GDM1 (cell line): ENCODE results near the gene FBXO31.

Experiments
- DNase-seq: peaks from one replicate; lab custom pipeline; 2025; lab: John Stamatoyannopoulos, UW

Gene FBXO31, protein sequence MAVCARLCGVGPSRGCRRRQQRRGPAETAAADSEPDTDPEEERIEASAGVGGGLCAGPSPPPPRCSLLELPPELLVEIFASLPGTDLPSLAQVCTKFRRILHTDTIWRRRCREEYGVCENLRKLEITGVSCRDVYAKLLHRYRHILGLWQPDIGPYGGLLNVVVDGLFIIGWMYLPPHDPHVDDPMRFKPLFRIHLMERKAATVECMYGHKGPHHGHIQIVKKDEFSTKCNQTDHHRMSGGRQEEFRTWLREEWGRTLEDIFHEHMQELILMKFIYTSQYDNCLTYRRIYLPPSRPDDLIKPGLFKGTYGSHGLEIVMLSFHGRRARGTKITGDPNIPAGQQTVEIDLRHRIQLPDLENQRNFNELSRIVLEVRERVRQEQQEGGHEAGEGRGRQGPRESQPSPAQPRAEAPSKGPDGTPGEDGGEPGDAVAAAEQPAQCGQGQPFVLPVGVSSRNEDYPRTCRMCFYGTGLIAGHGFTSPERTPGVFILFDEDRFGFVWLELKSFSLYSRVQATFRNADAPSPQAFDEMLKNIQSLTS

DNA sequence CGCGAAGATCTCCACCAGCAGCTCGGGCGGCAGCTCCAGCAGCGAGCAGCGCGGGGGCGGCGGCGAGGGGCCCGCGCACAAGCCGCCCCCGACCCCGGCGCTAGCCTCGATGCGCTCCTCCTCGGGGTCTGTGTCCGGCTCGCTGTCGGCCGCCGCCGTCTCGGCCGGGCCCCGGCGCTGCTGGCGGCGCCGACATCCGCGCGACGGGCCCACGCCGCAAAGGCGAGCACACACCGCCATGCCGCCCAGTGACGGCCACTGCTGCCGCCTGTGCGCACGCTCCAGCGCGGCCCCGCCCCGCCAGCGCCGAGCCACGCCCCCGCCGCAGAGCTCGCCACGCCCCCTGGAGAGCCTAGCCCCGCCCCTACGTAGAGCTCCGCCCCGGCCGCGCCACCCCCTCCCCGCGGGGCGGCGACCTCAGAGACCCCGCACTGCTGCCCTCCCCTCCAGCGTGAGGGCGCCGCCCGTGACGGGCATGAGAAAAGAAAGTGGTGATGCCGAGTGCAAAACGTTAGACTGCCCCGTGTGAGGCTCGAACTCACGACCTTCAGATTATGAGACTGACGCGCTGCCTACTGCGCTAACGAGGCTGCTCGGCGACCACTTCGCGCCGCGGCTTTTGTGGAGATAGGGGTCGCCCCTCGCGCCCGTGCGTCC, at the start of gene FBXO31:
Gene FBXO31, minus strand, starts transcription at position 272 of the 657 bp plus-strand sequence. Its CDS starts 32 bp downstream, at position 240.
- DNase-seq, result peak; percentile 65

DNA sequence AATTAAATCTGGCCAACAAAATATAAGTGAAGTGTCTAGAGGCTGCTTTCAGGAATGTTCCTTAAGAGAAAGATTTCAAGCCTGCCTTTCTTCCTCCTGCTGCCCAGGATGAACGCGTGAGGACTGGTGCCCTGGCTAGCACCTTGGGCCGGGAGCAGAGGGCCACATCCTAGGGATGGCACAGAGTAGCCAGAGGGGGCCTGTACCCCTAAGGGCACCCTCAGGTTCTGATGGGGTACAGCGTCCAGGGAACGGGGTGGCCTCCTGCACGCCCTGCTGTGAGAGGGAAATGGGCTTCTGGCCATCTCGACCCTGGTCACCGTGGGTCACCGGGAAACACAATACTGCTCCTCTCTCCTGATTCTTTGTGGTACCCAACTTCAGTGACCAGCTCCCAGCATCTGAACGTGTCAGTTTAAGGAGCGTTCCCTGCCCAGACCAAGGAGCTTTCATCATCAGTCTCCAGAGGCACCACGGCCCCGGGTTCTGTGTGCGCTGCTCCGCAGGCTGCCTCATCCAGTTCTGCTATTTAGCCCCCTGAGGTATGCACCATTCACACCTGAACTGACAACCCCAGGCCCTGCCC, 48.8 kb upstream of the FBXO31 start:
- DNase-seq, result no peak

DNA sequence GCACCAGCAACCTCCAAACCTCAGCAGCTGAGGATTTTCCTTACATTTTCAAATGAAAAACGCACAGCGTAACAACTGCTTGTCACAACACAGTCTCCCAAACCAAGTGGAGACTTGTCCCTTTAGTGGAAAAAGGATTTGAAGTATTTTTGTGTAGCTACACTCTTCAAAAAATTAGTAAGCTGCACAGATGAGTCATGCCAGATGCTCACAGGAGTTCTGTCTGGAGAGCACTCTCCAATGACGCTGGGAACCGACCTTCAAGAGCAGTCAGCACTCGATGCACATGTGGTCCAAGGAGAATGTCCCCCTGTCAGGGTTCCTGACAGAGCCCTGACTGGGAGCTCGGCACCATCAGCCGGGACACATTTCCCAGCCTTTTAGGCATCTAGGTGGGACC, 48.4 kb upstream of the FBXO31 start:
- no peak for DNase-seq

DNA sequence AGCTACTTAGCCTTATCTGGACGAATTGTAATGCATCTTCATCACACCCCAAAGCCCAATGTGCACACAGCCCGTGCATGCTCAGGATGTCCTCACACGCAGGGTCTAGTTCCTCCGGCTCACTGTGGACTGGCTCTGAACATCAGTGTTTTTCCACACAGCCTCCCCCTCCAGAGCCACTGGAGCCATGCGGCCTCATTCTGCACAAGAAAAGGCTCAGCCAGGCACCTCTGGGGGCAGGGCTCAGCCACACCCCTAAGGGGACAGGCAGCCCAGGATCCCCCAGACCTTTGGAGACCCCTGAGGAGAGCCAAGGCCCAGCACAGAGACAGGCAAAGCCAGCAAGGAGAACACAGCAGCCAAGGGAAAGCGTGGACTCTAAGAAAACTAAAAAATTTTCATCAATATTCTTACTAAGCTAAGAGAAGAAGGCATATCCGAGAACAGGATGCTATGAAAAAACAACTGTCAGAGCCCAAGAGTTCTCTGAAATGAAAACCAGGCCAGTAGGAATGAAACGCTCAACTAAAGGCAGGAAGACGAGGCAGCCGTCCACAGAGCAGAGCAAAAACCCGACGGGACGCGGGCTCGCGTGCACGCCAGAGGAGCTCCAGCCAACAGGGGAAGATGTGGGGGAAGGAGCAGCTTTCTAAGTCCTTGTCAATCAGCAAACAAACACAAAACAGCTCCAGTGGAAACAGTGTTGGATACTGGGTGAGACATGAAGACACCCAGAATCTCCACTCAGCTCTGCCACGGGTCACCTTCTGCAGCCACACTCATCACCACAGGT, 43.0 kb upstream of the FBXO31 start:
- DNase-seq, result no peak

DNA sequence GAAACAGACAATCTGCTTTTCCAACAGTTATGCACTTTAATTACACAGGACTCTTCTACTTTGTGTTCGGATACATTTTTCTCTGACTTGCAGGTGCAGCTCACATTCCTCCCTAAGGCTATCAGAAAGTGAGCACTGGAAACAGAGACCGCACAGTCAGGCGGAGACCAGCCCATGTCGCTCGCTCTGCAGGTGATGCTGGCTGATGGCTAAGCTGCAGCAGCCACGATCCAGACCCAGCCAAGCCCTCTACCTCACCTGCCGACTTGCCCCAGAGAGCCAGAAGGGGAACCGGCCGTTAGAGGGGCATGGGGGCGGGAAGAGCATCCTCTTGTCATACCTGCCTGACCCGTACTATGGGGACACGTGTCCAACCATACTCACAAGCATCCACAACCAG, 42.4 kb upstream of the FBXO31 start:
- DNase-seq, result no peak

DNA sequence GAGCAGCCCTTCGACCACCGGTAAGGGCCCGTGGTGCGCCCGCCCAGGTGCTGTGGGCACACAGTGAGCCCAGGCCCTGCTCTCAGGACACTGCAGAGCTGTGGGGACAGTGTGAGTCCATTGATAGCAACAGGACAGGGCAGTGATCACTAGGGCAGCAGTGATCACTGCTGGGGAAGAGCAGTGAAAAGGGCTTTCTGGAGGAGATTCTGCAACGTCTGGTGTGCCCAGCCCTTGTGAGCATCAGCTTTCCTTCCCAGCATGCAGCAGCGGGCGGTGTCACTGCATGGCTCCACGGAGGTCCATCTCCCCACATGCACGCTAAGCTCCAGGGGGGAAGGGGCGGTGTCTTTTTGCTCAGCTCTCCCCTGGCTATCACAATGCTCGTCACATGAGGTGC, 40.7 kb upstream of the FBXO31 start:
- no peak for DNase-seq

DNA sequence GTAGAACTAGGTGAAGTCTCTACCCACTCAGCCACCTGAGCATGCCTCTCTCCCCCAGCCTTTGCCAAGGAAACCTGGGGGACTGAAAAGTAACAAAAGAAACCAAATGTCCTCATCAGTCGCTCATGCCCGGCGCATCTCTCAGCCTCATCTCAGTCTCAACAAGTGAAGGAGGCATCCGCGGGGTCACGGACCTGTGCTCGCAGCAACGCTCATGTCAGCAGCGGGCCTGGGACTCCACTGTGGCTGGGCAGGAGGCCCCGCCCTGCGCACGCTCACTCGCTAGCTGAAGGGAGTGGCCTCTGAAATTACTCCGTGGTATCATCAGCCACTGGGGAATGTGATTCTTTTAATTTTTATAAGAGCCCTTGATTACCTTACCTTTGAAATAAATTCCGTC, 39.9 kb upstream of the FBXO31 start:
- no peak for DNase-seq

DNA sequence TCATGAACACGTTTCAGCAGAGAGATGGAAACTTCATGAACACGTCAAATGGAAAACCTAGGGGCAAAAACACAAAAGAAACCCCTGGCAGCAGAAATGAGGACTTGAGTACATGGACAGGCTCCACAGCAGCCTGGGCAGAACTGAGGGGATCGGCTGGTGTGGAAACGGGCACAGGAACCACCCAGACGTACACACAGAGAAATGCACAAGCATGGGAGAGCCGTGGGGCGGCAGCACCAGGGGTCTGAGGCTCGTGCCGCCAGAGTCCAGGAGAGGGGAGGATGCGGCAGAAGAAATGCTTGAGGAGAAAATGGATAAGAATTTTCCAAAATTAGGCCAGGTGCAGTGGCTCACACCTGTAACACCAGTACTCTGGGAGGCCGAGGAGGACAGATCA, 38.5 kb upstream of the FBXO31 start:
- DNase-seq, result no peak

DNA sequence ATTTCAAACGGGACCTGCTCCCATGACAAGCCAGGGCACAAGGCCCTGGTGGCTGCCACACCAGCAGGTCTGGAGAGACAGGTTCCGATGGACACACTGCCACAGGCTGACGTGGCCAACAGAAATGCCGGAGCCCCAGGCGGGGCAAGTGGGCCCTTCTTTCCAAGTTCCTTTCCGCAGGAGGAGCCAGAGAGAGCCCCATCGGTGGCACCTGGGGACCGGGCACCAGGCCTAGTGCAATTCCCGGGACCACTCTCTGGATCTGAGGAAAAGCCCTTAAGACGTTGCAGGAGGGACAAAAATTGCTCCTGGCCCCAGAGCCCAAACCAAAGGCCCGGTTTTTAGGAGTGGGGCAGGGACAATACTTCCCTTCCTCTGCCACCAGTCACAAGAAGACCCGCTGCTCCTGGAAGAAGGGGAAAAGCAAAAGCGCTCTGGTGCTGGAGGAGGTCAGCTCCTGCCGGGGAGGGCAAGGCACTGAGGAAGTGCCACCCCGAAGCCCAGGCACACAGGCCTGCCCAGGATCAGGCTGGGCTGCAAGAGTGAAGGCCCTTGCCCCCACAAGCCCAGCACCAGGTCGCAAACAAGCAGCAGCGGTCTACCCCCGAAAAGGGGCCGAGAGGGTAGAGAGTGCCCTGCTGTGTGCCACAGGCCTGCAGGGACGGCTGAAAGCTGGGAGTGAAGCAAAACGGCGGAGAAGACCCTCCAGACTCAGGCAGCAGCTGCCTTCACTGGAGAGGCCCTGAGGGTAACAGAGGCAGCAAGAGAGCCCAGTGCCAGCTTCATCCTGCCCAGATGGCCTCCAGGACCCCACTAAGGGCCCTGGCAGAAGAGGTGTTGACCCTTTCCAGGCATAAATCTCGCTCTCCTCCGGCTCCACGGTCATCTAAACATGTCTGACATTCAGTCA, 37.7 kb upstream of the FBXO31 start:
- DNase-seq, result no peak

DNA sequence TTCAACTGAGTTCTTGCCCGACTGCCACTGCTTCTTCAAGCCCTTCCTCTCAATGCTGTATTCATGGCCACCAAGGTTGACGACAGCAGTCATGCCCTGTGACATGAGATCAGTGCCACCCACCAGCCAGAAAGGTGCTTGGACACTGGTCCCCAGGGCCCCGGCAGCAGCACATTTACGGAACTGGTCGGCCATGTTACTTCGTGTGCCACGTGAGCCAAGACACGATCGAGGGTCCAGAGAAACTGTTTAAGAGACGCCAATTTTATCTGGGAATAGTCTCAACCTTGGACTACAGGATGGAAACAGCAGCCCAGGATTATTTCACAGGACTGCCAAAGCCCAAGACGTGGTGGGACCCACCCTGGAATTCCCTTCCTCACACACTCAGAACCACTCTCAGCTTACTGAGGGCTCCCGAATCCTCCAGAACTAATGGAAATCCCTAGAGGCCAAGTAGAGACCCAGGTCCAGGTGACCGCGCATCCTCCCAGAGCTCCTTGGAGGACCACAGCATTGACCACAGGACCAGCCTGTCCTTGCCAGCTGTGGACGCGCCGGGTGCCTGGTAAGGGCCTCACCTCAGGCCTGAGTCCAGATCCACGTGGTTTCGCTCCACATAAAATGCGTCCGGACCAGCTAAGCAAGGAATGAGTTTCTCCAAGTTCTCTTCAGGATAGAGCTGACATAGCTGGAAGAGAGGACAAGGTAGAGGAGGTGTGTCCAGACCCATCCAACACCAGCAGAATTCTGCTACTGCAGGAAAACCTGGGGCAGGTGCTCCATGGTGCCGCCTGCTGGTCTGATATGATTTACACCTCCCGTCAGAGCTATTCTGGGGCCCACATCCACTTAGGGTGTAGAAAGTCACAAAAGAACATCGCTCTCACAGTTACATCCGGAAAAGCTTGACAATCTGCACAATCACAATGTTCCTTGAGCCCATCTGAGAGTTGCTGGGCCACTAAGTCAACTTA, 36.7 kb upstream of the FBXO31 start:
- DNase-seq, result no peak

DNA sequence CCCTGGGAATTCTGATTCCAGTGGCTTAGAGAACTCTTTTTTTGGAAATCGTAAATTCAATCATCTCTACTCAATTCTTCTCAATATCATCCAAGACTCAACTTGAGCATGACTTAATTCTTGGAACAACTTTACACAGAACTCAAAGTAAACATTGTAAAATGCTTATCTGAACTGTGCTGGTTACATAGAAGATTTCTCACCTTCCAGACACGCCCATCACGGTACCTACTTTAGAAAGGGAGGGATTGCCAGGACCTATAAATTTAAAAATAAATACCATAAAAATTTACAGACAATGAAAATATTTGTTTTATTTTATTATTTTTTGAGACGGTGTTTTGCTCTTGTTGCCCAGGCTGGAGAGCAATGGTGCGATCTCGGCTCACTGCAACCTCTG, 35.1 kb upstream of the FBXO31 start:
- DNase-seq, result no peak

DNA sequence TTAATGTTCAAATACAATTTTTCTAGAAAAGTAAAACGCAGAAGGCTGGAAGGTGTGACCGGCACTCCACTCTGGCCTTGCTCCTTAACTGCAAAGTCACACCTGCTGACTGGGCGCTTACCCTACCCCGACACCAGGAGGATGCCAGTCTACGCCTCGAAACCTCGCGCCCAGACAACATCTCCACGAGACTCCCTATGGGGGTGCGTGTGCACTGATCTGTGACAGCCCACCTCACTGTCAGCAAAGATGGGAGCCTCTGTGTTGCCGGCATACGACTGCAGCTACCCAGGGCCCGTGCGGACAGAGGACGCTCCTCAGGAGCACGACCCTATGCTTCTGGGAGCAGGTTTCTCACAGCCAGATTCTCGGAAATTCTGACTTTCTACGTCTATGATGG, 34.6 kb upstream of the FBXO31 start:
- DNase-seq, result no peak

DNA sequence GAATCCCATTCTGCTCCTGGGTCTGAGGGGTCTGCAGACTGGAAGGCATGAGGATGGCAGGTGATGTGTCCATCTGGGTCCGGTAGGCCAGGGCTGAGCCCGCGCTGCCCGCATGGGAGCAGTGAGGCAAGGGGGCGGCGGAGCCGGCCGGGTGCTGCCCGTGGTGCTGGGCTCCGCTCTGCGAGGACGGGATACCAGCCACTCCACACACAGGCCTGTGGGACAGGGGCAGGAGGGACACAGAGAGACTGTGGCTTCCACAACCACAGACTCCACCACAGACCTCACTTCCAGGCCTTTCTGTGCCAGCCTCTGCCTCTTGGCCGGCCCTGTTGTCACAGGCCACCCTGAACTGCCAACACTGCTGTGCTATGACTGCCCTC, 33.9 kb upstream of the FBXO31 start:
- DNase-seq, result no peak

DNA sequence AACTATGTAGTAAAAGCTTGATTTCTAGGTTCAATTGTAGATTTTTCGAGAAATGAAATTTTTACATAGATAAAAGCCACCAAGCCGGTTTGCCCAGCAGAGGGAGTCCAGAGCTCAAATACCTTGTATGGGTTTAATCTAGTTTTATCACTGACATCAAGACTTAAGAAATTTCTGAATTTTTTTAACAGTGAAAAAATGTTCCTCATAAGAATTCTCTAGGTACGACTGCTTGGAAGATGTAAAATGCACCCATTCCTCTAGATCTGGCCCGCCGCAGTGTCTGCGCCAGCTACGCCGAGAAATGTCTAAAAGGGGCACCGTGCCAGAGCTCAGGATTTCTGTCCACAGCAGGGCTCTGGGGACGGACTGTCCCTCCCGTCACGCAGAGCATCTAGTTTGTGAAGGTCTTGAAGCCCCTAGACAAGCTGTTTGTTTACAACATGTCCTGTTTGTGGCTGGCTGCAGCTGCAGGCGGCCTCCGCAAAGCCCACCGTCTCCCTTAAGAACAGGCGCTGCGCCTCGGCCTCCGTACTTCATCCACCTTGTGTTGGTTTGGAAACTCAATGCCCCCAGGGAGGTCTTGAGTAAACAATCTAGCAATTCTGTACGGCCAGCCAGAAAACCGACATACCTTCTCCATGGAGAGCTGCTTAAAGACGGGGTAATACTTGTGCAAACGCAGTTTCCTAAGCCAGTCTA, 33.4 kb upstream of the FBXO31 start:
- no peak for DNase-seq

DNA sequence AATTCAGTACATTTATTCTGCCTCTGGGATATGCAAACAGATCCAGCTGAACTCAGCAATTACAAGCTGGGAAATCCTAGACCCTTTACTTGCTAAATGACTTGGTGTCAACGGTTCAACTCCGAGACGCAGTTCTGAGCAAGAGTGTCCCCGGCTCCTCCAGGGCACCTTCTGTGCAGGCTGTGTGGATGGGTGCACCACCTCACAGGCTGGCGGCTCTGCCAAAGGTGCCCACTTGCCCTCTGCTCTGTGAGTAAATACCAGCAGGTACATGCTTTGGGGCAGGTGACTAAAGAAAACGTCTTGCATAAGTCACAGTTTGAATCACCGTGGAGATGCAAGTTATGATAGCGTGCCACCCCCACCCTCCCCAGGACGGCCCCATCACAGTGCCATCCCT, 31.9 kb upstream of the FBXO31 start:
- DNase-seq, result no peak

DNA sequence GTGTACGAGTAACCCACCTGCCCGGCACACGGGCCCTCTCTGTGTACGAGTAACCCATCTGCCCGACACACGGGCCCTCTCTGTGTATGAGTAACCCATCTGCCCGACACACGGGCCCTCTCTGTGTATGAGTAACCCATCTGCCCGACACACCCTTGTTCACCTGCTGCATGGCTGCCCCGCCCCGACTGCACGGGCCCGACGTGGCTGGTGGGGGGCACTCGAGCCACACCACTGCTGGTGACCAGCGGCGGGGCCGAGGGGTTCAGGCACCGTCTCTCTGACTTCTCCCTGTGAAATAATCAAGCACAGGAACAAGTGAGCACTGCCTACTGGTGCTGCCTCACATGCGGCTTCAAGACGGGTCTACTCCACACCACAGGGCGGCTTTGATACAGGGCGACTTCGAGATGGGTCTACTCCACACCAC, 30.7 kb upstream of the FBXO31 start:
- DNase-seq, result no peak

DNA sequence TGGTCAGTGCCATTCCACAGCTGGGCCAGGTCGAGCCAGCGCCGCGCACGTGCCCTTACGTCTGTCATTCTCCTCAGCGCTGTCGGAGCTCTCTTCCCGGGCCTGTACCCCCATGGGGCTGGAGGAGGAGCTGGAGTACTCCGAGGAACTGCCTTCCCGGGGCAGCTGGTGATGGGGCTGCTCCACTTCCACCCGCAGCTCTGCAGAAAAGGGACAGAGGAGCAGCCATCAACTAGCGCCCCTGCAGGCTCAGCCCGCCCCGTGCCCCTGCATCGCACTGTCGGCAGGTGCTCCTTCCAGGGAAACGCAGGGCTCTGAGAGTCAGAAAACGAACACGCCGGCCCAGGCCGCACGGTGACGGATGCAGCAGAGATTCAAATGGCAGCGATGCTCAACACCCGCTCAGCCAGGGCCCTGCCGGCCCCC, 29.4 kb upstream of the FBXO31 start:
- DNase-seq, result no peak

DNA sequence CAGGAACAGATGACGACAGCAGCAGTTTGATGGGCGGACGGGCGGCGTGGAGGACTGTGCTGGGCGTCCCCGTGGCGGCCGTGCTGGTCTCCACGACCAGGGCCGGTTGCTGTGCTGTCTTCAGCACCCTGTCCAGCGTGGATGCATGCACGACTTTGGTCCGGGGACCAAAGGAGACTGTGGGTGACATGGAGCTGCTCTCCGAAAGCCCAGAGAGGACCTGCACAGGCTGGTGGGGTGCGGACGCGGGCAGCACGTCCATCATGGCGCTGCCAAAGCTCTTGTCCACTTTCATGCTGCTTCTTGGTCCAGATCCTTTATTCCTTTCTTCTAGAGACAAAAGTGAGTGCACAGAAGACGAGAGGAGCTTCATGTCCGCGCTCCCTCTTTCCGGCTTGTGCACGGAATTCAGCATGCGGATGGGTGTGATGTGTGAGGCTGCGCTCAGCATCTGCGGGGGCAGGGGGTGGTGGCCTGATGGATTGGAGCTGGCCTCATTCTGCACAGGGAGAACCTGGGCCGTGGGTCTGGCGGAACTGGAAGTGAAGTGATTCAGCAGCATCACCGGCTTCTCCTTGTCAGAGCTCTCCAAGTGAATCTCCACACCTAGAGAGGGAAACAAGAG, 28.9 kb upstream of the FBXO31 start:
- no peak for DNase-seq
